B cell (primary cell): Measurements from ENCODE around the gene HOXA5.

Source experiments
- EZH2 ChIP-seq: IDR thresholded peaks from 2 replicates; pipeline ENCODE4 v1.6.1; 2012; ENCODE audit warnings: borderline replicate concordance, low read depth, mild to moderate bottlenecking, moderate library complexity, low read length; ENCODE audit not compliant: insufficient read depth, poor library complexity, severe bottlenecking
- TF ChIP-seq, protein P1 (sequence below): fragments of 200-600 bp; IDR thresholded peaks from one replicate; pipeline ENCODE4 v1.8.0; 2022; ENCODE audit warnings: antibody characterized with exemption, mild to moderate bottlenecking

DNA sequence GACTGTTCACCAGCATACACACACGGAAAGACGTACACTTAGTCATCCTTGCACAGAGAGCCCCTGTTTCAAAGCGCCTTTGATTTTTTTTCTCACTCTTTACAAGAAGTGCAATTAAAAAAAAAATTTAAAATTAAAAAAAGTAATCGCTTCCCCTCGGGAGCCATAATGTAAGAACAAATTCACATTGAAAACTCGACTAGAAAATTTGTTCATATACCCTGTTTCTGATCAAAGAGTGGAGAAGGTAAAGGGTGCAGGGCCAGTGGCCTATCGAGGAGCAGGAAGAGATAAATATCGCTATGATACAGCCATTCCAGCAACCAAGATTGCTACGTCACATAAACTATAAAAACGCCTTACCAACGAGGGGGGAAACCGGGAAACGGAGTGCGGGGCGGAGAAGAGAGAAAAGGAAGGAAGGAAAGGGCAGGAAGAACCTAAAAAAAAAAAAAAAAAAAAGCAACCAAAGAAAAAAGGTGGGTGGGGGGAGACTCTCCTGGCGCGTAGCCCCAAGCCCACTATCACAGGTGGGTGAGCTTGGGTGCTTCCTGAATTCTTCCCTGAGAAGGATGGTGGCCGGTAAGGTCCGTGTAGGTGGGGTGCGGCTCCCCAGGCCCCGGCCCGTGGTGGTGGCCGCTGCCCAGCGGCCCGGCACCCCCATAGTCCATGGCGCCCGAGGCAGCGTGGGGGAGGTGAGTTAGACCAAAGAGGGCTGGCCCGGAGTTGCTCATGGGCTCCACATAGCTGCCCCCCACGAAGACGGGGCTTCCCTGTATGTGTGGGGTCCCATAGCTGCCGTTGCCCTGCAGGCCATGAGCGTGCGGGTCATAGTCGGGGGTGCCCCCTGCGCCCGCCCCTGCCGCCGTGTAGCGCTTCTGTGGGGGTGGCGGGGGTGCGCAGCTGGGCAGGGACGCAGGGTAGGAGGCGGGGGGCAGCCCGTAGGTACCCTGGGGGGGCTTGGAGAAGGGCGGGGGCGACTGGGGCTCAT, 35.8 kb downstream of the HOXA5 start:
- TF ChIP-seq, protein P1, sequence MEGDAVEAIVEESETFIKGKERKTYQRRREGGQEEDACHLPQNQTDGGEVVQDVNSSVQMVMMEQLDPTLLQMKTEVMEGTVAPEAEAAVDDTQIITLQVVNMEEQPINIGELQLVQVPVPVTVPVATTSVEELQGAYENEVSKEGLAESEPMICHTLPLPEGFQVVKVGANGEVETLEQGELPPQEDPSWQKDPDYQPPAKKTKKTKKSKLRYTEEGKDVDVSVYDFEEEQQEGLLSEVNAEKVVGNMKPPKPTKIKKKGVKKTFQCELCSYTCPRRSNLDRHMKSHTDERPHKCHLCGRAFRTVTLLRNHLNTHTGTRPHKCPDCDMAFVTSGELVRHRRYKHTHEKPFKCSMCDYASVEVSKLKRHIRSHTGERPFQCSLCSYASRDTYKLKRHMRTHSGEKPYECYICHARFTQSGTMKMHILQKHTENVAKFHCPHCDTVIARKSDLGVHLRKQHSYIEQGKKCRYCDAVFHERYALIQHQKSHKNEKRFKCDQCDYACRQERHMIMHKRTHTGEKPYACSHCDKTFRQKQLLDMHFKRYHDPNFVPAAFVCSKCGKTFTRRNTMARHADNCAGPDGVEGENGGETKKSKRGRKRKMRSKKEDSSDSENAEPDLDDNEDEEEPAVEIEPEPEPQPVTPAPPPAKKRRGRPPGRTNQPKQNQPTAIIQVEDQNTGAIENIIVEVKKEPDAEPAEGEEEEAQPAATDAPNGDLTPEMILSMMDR = no peak
- no peak for TF ChIP-seq EZH2
